SK-N-MC (cell line): Measurements from ENCODE around the gene TBX19.

Experiments
- EZH2 ChIP-seq: fragments of 200-600 bp; sonication (generic); IDR thresholded peaks from one replicate; pipeline ENCODE4 v1.6.1; 2017; ENCODE audit warnings: antibody characterized with exemption
- FOXP2 ChIP-seq: optimal IDR thresholded peaks from 2 replicates; pipeline ENCODE3; 2011; ENCODE audit warnings: mild to moderate bottlenecking, moderate library complexity; ENCODE audit not compliant: insufficient read depth; ENCODE audit errors: extremely low read length, control extremely low read depth
- POLR2AphosphoS5 ChIP-seq: IDR thresholded peaks from 2 replicates; pipeline ENCODE4 v1.6.1; 2012; ENCODE audit warnings: mild to moderate bottlenecking, low read depth, low read length, borderline replicate concordance

GRCh38 chr1:168288311-168289052 is 7.8 kb downstream of the TBX19 start:
- TF ChIP-seq POLR2AphosphoS5 (no peak), EZH2 (no peak), FOXP2 (no peak)
